ENCODE results near the gene SH3TC2.

Gene SH3TC2

DNA sequence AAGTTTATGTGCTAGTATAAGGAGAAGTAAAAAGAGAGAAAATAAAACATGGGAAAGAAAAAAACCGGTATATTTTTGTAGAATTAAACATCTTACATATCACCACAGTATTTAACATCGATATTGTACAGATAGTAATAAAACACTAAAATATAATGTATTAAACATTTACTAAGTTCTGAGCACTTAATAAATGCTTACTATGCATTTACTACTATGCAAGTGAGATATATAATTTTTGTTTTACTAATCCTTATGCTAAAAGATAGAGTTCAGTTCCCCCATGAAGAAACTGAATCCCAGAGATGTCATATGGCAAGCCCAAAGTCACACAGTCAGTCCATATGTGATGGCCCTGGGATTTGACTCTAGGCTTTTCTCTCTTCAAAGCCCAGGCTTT, 51.1 kb downstream of the SH3TC2 start (continued):
- TF ChIP-seq, protein P1, sequence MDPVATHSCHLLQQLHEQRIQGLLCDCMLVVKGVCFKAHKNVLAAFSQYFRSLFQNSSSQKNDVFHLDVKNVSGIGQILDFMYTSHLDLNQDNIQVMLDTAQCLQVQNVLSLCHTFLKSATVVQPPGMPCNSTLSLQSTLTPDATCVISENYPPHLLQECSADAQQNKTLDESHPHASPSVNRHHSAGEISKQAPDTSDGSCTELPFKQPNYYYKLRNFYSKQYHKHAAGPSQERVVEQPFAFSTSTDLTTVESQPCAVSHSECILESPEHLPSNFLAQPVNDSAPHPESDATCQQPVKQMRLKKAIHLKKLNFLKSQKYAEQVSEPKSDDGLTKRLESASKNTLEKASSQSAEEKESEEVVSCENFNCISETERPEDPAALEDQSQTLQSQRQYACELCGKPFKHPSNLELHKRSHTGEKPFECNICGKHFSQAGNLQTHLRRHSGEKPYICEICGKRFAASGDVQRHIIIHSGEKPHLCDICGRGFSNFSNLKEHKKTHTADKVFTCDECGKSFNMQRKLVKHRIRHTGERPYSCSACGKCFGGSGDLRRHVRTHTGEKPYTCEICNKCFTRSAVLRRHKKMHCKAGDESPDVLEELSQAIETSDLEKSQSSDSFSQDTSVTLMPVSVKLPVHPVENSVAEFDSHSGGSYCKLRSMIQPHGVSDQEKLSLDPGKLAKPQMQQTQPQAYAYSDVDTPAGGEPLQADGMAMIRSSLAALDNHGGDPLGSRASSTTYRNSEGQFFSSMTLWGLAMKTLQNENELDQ (tag by site-specific recombination; IDR thresholded peaks at IDR 0.05; ENCODE audit: low read depth) = no peak
- TF ChIP-seq, protein P2, sequence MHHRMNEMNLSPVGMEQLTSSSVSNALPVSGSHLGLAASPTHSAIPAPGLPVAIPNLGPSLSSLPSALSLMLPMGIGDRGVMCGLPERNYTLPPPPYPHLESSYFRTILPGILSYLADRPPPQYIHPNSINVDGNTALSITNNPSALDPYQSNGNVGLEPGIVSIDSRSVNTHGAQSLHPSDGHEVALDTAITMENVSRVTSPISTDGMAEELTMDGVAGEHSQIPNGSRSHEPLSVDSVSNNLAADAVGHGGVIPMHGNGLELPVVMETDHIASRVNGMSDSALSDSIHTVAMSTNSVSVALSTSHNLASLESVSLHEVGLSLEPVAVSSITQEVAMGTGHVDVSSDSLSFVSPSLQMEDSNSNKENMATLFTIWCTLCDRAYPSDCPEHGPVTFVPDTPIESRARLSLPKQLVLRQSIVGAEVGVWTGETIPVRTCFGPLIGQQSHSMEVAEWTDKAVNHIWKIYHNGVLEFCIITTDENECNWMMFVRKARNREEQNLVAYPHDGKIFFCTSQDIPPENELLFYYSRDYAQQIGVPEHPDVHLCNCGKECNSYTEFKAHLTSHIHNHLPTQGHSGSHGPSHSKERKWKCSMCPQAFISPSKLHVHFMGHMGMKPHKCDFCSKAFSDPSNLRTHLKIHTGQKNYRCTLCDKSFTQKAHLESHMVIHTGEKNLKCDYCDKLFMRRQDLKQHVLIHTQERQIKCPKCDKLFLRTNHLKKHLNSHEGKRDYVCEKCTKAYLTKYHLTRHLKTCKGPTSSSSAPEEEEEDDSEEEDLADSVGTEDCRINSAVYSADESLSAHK (tag by site-specific recombination; IDR thresholded peaks at IDR 0.05) = no peak
- TF ChIP-seq ZXDB (tag by site-specific recombination; IDR thresholded peaks at IDR 0.05) (no peak), ZNF501 (tag by site-specific recombination; IDR thresholded peaks at IDR 0.05) (no peak), SETDB1 (IDR thresholded peaks at IDR 0.05; ENCODE audit: insufficient read length, low read length) (no peak), ZNF624 (tag by site-specific recombination; IDR thresholded peaks at IDR 0.05) (no peak)
- TF ChIP-seq, protein P3, sequence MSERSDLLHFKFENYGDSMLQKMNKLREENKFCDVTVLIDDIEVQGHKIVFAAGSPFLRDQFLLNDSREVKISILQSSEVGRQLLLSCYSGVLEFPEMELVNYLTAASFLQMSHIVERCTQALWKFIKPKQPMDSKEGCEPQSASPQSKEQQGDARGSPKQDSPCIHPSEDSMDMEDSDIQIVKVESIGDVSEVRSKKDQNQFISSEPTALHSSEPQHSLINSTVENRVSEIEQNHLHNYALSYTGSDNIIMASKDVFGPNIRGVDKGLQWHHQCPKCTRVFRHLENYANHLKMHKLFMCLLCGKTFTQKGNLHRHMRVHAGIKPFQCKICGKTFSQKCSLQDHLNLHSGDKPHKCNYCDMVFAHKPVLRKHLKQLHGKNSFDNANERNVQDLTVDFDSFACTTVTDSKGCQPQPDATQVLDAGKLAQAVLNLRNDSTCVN (tag by site-specific recombination; optimal IDR thresholded peaks at IDR 0.05) = no peak

DNA sequence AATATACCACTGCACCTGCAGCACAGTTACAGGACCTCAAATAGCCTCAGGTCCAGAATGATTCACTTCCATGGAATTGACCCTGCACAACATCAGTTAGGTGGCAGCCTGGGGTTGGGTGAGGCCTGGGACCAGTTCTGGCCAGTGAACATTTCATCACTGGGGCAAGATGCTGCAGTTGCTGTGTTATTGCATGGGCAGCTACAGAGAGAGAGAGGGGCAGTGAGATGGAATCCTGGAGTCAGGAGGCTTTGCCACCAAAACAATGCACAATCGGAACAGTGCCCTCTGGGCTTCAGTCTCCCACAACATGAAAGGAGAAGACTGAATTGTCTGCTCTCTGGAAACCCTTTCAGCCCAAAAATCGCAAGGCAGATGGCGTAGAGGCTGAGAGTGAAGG, 51.8 kb downstream of the SH3TC2 start:
- ChIA-PET POLR2A (interaction anchor here (0.5 kb wide), 1 partner anchor 11 kb away, joined by 3 read pairs; no protein-coding TSS in a partner anchor), CTCF (interaction anchor here (0.6 to 4.1 kb wide), 7 partner anchors 9 to 971 kb away, joined by 3 to 21 read pairs (median 3); no protein-coding TSS in a partner anchor)
- no peaks in the 10 kb centered on the region for H3K4me1 ChIP-seq (ENCODE audit: control insufficient read depth, insufficient read depth, low read length)
- no peaks in the 10 kb centered on the region for H3K9me3 ChIP-seq (ENCODE audit: control insufficient read depth, insufficient read depth, low read depth, low read length)
- no peaks in the 10 kb centered on the region for H3K36me3 ChIP-seq (ENCODE audit: control insufficient read depth in 2 of 2, insufficient read depth in 1 of 2, low read length in 2 of 2)
- no peak overlapping the region for H3K4me3 ChIP-seq (ENCODE audit: low read depth, low read length)
- H3K27ac ChIP-seq (ENCODE audit: extremely low read depth, low read depth, low read length) = no peak overlapping the region
- TF ChIP-seq KLF8 (tag by site-specific recombination; IDR thresholded peaks at IDR 0.05) (no peak), ZNF660 (tag by site-specific recombination; IDR thresholded peaks at IDR 0.05) (no peak), ZNF211 (tag by site-specific recombination; IDR thresholded peaks at IDR 0.05; ENCODE audit: low read depth) (no peak), ZNF785 (tag by site-specific recombination; IDR thresholded peaks at IDR 0.05) (no peak), ZNF473 (tag by site-specific recombination; IDR thresholded peaks at IDR 0.05) (no peak), ZXDB (tag by site-specific recombination; IDR thresholded peaks at IDR 0.05) (no peak), ZNF114 (tag by site-specific recombination; IDR thresholded peaks at IDR 0.05) (no peak), ZNF626 (tag by site-specific recombination; IDR thresholded peaks at IDR 0.05) (no peak), ZNF133 (tag by site-specific recombination; IDR thresholded peaks at IDR 0.05) (no peak), ZNF76 (tag by site-specific recombination; IDR thresholded peaks at IDR 0.05; ENCODE audit: borderline replicate concordance, low read depth) (no peak)
- TF ChIP-seq, protein P4, sequence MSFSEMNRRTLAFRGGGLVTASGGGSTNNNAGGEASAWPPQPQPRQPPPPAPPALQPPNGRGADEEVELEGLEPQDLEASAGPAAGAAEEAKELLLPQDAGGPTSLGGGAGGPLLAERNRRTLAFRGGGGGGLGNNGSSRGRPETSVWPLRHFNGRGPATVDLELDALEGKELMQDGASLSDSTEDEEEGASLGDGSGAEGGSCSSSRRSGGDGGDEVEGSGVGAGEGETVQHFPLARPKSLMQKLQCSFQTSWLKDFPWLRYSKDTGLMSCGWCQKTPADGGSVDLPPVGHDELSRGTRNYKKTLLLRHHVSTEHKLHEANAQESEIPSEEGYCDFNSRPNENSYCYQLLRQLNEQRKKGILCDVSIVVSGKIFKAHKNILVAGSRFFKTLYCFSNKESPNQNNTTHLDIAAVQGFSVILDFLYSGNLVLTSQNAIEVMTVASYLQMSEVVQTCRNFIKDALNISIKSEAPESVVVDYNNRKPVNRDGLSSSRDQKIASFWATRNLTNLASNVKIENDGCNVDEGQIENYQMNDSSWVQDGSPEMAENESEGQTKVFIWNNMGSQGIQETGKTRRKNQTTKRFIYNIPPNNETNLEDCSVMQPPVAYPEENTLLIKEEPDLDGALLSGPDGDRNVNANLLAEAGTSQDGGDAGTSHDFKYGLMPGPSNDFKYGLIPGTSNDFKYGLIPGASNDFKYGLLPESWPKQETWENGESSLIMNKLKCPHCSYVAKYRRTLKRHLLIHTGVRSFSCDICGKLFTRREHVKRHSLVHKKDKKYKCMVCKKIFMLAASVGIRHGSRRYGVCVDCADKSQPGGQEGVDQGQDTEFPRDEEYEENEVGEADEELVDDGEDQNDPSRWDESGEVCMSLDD (tag by site-specific recombination; IDR thresholded peaks at IDR 0.05) = no peak
- TF ChIP-seq, protein P5, sequence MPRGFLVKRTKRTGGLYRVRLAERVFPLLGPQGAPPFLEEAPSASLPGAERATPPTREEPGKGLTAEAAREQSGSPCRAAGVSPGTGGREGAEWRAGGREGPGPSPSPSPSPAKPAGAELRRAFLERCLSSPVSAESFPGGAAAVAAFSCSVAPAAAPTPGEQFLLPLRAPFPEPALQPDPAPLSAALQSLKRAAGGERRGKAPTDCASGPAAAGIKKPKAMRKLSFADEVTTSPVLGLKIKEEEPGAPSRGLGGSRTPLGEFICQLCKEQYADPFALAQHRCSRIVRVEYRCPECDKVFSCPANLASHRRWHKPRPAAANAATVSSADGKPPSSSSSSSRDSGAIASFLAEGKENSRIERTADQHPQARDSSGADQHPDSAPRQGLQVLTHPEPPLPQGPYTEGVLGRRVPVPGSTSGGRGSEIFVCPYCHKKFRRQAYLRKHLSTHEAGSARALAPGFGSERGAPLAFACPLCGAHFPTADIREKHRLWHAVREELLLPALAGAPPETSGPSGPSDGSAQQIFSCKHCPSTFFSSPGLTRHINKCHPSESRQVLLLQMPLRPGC (tag by site-specific recombination; IDR thresholded peaks at IDR 0.05) = no peak
- TF ChIP-seq, protein P6, sequence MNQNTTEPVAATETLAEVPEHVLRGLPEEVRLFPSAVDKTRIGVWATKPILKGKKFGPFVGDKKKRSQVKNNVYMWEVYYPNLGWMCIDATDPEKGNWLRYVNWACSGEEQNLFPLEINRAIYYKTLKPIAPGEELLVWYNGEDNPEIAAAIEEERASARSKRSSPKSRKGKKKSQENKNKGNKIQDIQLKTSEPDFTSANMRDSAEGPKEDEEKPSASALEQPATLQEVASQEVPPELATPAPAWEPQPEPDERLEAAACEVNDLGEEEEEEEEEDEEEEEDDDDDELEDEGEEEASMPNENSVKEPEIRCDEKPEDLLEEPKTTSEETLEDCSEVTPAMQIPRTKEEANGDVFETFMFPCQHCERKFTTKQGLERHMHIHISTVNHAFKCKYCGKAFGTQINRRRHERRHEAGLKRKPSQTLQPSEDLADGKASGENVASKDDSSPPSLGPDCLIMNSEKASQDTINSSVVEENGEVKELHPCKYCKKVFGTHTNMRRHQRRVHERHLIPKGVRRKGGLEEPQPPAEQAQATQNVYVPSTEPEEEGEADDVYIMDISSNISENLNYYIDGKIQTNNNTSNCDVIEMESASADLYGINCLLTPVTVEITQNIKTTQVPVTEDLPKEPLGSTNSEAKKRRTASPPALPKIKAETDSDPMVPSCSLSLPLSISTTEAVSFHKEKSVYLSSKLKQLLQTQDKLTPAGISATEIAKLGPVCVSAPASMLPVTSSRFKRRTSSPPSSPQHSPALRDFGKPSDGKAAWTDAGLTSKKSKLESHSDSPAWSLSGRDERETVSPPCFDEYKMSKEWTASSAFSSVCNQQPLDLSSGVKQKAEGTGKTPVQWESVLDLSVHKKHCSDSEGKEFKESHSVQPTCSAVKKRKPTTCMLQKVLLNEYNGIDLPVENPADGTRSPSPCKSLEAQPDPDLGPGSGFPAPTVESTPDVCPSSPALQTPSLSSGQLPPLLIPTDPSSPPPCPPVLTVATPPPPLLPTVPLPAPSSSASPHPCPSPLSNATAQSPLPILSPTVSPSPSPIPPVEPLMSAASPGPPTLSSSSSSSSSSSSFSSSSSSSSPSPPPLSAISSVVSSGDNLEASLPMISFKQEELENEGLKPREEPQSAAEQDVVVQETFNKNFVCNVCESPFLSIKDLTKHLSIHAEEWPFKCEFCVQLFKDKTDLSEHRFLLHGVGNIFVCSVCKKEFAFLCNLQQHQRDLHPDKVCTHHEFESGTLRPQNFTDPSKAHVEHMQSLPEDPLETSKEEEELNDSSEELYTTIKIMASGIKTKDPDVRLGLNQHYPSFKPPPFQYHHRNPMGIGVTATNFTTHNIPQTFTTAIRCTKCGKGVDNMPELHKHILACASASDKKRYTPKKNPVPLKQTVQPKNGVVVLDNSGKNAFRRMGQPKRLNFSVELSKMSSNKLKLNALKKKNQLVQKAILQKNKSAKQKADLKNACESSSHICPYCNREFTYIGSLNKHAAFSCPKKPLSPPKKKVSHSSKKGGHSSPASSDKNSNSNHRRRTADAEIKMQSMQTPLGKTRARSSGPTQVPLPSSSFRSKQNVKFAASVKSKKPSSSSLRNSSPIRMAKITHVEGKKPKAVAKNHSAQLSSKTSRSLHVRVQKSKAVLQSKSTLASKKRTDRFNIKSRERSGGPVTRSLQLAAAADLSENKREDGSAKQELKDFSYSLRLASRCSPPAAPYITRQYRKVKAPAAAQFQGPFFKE (tag by site-specific recombination; IDR thresholded peaks at IDR 0.05; ENCODE audit: borderline replicate concordance) = no peak

All from HEK293 (cell line).